Ovary (tissue), 9 donors: ENCODE results near the gene DOCK1. TPM values are rescaled to one million over a fixed set of nuclear protein-coding genes. Genes with fewer than 3 reads are reported as not detected.

Experiments used
- DNase-seq, 5 donors: peaks; one replicate each; pipeline ENCODE4 v3.0.0-alpha.2; 2019 to 2020
- H3K27ac ChIP-seq, 2 donors: fragments of 200-600 bp; one replicate each; pipeline versions ENCODE4 v1.5.1 to v1.8.0; 2019 to 2022
- H3K27me3 ChIP-seq: fragments of 200-600 bp; one replicate; pipeline ENCODE4 v1.8.0; 2022
- H3K36me3 ChIP-seq: fragments of 200-600 bp; sonication (generic); one replicate; pipeline ENCODE4 v1.5.1; 2019
- H3K4me1 ChIP-seq: one replicate; pipeline ENCODE4 v1.8.1; 2013; ENCODE audit warnings: mild to moderate bottlenecking, moderate library complexity; ENCODE audit not compliant: insufficient read depth
- H3K4me3 ChIP-seq: fragments of 200-600 bp; sonication (generic); one replicate; pipeline ENCODE4 v1.5.1; 2017
- H3K9me3 ChIP-seq, 2 donors: fragments of 200-600 bp in 1 of 2; sonication (generic) in 1 of 2; one replicate each; pipeline versions ENCODE4 v1.5.1 to v1.8.1; 2013 to 2019; ENCODE audit warnings: mild to moderate bottlenecking in 1 of 2, moderate library complexity in 1 of 2
- CTCF ChIP-seq, 3 donors: fragments of 450-650 bp in 2 of 3; fragments of 200-600 bp in 1 of 3; IDR thresholded peaks; one replicate each; pipeline versions ENCODE4 v1.5.1 to v1.8.0; 2016 to 2022; ENCODE audit warnings: antibody characterized with exemption in 3 of 3, mild to moderate bottlenecking in 1 of 3
- EP300 ChIP-seq: sonication (generic); formaldehyde crosslinking; IDR thresholded peaks from one replicate; pipeline ENCODE4 v1.6.1; 2017; ENCODE audit warnings: antibody characterized with exemption
- POLR2A ChIP-seq: fragments of 450-650 bp; IDR thresholded peaks from one replicate; pipeline ENCODE4 v1.6.1; 2017; ENCODE audit warnings: antibody characterized with exemption, mild to moderate bottlenecking, moderate library complexity
- WGBS, 3 donors: extraction: QIAGEN DNeasy Blood & Tissue Kit in 1 of 3; methylation state at CpG; one replicate each; pipeline versions ENCODE4 v1.1.5 to v1.1.7; 2013 to 2017; 5-methylcytosine and 5-hydroxymethylcytosine counted together
- intact Hi-C, 4 donors: fragments of 100-400 bp; cut with DNase I; formaldehyde crosslinking; loops; one replicate each; pipeline versions ENCODE4 v1.11.0 to v1.15.1; 2022 to 2023
- polyA plus RNA-seq, 2 donors: library from polyadenylated mRNA; stranded (reverse); fragments of 200-250 nt in 1 of 2; fragments of 350-450 nt in 1 of 2; fragmentation: Illumina TruSeq in 1 of 2; extraction: RNeasy Lipid Tissue Mini Kit (QIAGEN cat#74804) in 1 of 2; gene quantifications; one replicate each; pipeline ENCODE4 v1.2.3, GENCODE V29; 2013 to 2014
- total RNA-seq, 7 donors: library from RNA; depleted of rRNA in 2 of 7; stranded (reverse); fragments of >200 nt in 2 of 7; fragmentation: NEBNext Ultra II Directional in 3 of 7; extraction: Animal tissue kit (Norgen Biotek cat#: 25700) in 3 of 7; gene quantifications; one replicate each; pipeline versions ENCODE4 v1.1.0 to v1.2.4, GENCODE V29; 2016 to 2023
- donor health status: DM: no; HTN: no; CAD: no; lungs with moderate emphysema.
- donor health status: DM: no; HTN: no; CAD: no.
- donor health status: Bipolar disorder and iron deficiency.
- donor health status: DM: yes; HTN: yes; CAD: no.
- donor health status: DM: no; HTN: no; CAD: no.
- donor health status: DM: yes; HTN: yes; CAD: no.

The DOCK1 gene
- total and polyA plus RNA-seq, 9 donors = 24.7 to 68.3 (median 51.1) TPM

GRCh38 chr10:127243490-127244272 is 338.5 kb downstream of the DOCK1 start:
- Histone ChIP-seq H3K27ac (no peak overlapping the region), H3K4me1 (peaks cover 4% of the 10 kb centered on the region), H3K9me3 (no peaks in the 10 kb centered on the region), H3K36me3 (no peaks in the 10 kb centered on the region), H3K27me3 (no peaks in the 10 kb centered on the region), H3K4me3 (no peak overlapping the region)
- intact Hi-C loops = no loop called here
- TF ChIP-seq CTCF (IDR thresholded peaks at IDR 0.05) (no peak), POLR2A (no peak), EP300 (no peak)
- 40 to 43% (median 41%) methylated on average over 4 of the region's 4 CpGs for WGBS, 3 donors
- peak in 4 of 5 donors; percentile 12 to 40 (median 29) for DNase-seq

GRCh38 chr10:127245456-127245855 is 340.2 kb downstream of the DOCK1 start:
- Histone ChIP-seq H3K27me3 (no peaks in the 10 kb centered on the region), H3K36me3 (no peaks in the 10 kb centered on the region), H3K27ac (no peak overlapping the region), H3K9me3 (no peaks in the 10 kb centered on the region), H3K4me3 (no peak overlapping the region), H3K4me1 (peaks cover 4% of the 10 kb centered on the region)
- DNase-seq = no peak
- intact Hi-C loops = loop anchor here in 1 of 4 donors (5.0 kb wide), 1 partner anchor 1217 kb away; no protein-coding TSS in a partner anchor
- WGBS, 3 donors = 85 to 94% (median 87%) methylated on average over 10 of the region's 10 CpGs
- no peak for TF ChIP-seq EP300
- no peak for TF ChIP-seq CTCF (IDR thresholded peaks at IDR 0.05)
- TF ChIP-seq POLR2A = no peak

GRCh38 chr10:127250031-127250430 is 344.8 kb downstream of the DOCK1 start:
- 84 to 95% (median 84%) methylated on average over 5 of the region's 5 CpGs for WGBS, 3 donors
- no peak for TF ChIP-seq EP300
- TF ChIP-seq CTCF (IDR thresholded peaks at IDR 0.05) = no peak
- no peak for TF ChIP-seq POLR2A
- no peaks in the 10 kb centered on the region for H3K4me1 ChIP-seq

GRCh38 chr10:127252818-127253217 is 347.6 kb downstream of the DOCK1 start:
- no peaks in the 10 kb centered on the region for H3K4me1 ChIP-seq
- H3K4me3 ChIP-seq = no peak overlapping the region
- WGBS, 3 donors = 96 to 98% (median 97%) methylated on average over 6 of the region's 6 CpGs
- TF ChIP-seq EP300 (no peak), CTCF (IDR thresholded peaks at IDR 0.05) (no peak), POLR2A (no peak)
- no peaks in the 10 kb centered on the region for H3K36me3 ChIP-seq
- DNase-seq = no peak
- H3K27me3 ChIP-seq = no peaks in the 10 kb centered on the region
- no peak overlapping the region for H3K27ac ChIP-seq
- intact Hi-C loops = no loop called here
- no peaks in the 10 kb centered on the region for H3K9me3 ChIP-seq

More at GRCh38 chr10:127250031-127250430, 344.8 kb downstream of the DOCK1 start:
- Histone ChIP-seq H3K27ac (no peak overlapping the region), H3K36me3 (no peaks in the 10 kb centered on the region), H3K27me3 (no peaks in the 10 kb centered on the region), H3K9me3 (no peaks in the 10 kb centered on the region), H3K4me3 (no peak overlapping the region)
- intact Hi-C loops = no loop called here
- no peak for DNase-seq
